ENCODE results near the gene IGSF3. TPM values are rescaled to one million over a fixed set of nuclear protein-coding genes. Genes with fewer than 3 reads are reported as not detected.

Gene IGSF3
- total RNA-seq, 6 experiments from 2014 or later = 0.42 to 4.9 (median 1.8) TPM

DNA sequence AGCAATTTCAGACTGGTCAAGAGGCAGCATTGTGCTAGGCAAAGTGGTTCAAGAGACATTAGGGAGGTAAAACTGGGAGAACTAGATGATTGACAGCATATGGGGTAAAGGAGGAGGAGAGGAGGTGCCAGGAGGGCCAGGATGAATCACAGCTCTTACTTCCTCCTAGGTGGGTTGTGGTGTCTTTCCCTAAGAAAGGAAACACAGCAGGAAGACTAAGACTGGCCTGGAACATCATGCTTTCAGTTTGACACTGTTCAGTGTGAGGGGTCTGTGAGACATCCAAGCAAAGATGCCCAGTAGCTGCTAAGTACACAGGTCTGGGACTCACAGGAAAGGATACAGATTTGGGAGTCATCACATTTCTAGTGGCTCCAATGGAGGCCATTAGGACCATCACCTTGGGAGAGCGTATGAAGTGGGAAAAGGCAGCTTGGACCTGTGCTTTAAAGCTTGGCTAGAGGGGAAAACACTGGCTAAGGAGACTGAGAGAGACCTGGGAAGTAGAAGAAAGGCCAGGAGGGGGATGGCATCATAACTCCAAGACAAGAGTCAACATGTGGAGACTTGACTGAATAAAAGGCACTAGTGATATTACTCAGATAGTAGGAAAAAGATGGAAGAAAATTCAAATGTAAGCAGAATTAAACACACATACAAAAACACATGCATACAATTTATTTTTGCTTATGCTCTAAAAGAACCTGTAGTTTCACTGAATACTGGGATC, 114.0 kb downstream of the IGSF3 start:
- no peak for TF ChIP-seq POLR2A (IDR thresholded peaks at IDR 0.05)
- TF ChIP-seq, protein P1, sequence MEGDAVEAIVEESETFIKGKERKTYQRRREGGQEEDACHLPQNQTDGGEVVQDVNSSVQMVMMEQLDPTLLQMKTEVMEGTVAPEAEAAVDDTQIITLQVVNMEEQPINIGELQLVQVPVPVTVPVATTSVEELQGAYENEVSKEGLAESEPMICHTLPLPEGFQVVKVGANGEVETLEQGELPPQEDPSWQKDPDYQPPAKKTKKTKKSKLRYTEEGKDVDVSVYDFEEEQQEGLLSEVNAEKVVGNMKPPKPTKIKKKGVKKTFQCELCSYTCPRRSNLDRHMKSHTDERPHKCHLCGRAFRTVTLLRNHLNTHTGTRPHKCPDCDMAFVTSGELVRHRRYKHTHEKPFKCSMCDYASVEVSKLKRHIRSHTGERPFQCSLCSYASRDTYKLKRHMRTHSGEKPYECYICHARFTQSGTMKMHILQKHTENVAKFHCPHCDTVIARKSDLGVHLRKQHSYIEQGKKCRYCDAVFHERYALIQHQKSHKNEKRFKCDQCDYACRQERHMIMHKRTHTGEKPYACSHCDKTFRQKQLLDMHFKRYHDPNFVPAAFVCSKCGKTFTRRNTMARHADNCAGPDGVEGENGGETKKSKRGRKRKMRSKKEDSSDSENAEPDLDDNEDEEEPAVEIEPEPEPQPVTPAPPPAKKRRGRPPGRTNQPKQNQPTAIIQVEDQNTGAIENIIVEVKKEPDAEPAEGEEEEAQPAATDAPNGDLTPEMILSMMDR (IDR thresholded peaks at IDR 0.05) = no peak
- WGBS (ENCODE audit: insufficient coverage, low coverage, low lambda C conversion rate, missing lambda C conversion rate) = 100% methylated on average over 1 of the region's 1 CpG
- Histone ChIP-seq H3K4me3 (no peak overlapping the region), H3K4me1 (no peaks in the 10 kb centered on the region), H3K27ac (no peak overlapping the region), H3K27me3 (no peaks in the 10 kb centered on the region), H3K36me3 (no peaks in the 10 kb centered on the region), H3K9me3 (no peaks in the 10 kb centered on the region)
- intact Hi-C loops (cut with DNase I) = no loop called here
- no peak for DNase-seq
- no peak for ATAC-seq

DNA sequence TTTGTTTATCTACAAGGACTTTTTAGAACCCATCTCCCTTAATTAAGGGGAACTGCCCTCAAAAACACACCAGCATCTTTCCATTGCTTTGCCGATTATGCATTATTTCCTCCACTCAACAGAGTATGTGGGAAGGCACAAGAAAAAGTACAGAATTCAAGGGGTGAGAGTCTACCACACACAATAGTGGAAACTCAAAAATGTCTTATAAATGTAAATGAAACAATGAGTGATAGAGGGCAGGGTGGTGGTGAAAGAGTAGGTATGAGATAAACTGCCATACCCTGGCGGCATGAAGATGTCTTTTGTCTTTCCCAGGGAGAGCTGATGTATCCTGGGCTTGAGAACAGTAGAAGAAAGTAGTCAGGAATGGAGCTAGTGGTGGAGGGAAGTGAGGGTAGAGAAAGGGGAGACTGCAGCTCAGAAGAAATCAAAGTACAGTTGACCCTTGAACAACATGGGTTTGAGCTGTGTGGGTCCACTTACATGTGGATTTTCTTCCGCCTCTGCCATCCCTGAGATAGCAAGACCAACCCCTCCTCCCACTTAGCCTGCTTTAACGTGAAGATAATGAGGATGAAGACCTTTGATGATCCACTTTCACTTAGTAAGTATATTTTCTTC, 121.1 kb downstream of the IGSF3 start:
- 82% methylated on average over 4 of the region's 4 CpGs for WGBS (ENCODE audit: insufficient coverage, low coverage, low lambda C conversion rate, missing lambda C conversion rate)
- H3K27ac ChIP-seq = no peak overlapping the region
- no peak overlapping the region for H3K4me3 ChIP-seq
- DNase-seq = no peak
- peaks cover 0 to 3% (median 0%) of the 10 kb centered on the region in 4 donors for H3K36me3 ChIP-seq
- intact Hi-C loops (cut with DNase I) = no loop called here
- H3K9me3 ChIP-seq = no peaks in the 10 kb centered on the region
- no peak for ATAC-seq
- no peaks in the 10 kb centered on the region for H3K27me3 ChIP-seq
- no peaks in the 10 kb centered on the region for H3K4me1 ChIP-seq
- no peak for TF ChIP-seq POLR2A (IDR thresholded peaks at IDR 0.05)

DNA sequence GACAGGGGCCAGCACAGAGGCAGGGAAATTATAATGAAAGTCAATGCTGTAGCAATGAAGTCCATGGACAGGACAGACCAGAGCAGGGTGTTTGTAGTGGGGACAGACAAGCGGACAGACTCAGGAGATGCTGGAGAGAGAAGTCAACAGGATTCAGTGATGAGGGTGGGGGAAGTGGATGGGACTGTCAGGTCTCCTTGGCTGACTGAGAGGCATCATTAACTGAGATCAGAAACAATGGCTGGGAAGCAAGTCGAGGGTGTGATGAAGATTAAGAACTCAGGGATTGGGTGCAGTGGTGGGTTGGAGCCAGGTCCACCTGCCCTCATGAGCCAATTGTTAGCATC, 122.2 kb downstream of the IGSF3 start:
- TF ChIP-seq, protein P1 (IDR thresholded peaks at IDR 0.05) = no peak
- TF ChIP-seq POLR2A (IDR thresholded peaks at IDR 0.05) = no peak
- H3K4me3 ChIP-seq = no peak overlapping the region
- peaks cover 0 to 3% (median 0%) of the 10 kb centered on the region in 4 donors for H3K36me3 ChIP-seq
- no peak overlapping the region for H3K27ac ChIP-seq
- H3K9me3 ChIP-seq = no peaks in the 10 kb centered on the region
- DNase-seq (no peak), ATAC-seq (no peak)
- intact Hi-C loops (cut with DNase I) = no loop called here
- no peaks in the 10 kb centered on the region for H3K4me1 ChIP-seq
- 94% methylated on average over 2 of the region's 2 CpGs for WGBS (ENCODE audit: insufficient coverage, low coverage, low lambda C conversion rate, missing lambda C conversion rate)
- no peaks in the 10 kb centered on the region for H3K27me3 ChIP-seq

DNA sequence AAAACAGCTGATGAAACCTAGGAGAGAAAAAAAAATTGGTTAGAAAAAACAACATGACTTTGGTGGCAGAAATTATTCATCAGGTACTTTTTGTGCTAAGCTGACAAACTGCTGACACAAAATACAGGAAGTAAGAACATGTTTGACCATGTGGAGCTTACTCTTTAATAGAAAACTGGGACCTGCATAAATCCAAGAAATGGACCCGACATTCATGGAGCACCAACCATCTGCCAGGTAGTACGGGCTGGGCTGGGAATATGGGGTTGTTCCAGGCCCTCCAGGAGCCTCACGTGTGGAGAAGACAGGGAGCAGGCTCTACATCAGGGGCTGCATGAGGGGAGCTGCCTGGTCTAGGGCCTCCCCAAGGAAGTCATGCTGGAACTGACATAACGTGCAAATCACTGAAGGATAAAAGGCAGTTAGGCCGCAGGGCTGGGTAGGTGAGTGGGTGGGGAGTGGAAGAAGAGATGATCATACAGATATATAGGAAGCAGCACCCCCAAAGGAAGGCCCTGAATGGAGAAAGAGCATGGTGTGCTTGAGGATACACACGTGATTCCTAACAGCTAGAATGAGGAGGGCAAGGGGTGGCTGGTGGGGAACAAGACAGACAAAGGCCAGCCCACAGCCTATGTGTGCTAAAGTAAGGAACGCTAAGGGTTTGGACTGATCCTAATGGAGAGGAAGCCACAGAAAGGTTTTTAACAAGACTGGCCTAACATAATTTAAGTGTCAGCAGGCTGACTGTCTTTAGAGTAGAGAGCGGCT, 122.8 kb downstream of the IGSF3 start:
- no peak for DNase-seq
- Histone ChIP-seq H3K4me3 (no peak overlapping the region), H3K36me3 (peaks cover 0 to 3% (median 0%) of the 10 kb centered on the region in 4 donors), H3K27me3 (no peaks in the 10 kb centered on the region), H3K9me3 (no peaks in the 10 kb centered on the region), H3K4me1 (no peaks in the 10 kb centered on the region), H3K27ac (no peak overlapping the region)
- 84% methylated on average over 5 of the region's 8 CpGs for WGBS (ENCODE audit: insufficient coverage, low coverage, low lambda C conversion rate, missing lambda C conversion rate)
- intact Hi-C loops (cut with DNase I) = no loop called here
- ATAC-seq = no peak
- TF ChIP-seq POLR2A (IDR thresholded peaks at IDR 0.05) = no peak
- TF ChIP-seq, protein P1 (IDR thresholded peaks at IDR 0.05) = no peak

DNA sequence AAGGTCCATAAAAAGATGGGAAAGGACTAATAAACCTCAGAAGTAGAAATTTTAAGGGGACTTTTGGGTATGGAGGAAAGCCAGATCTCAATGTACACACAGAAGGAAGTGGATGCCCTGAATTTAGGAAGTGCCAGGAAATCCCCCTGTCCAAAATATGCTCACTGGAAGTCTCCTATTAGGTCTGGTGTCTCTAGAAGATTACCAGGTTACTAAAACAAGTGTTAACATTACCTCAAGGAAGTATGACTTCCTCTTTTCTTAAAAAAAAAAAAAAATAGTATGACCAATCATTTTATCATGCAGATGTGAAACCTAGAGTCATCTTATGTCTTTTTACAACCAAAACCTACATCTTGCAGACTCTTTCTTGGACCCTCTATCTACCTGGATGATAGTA, 127.4 kb downstream of the IGSF3 start:
- Histone ChIP-seq H3K4me3 (no peak overlapping the region), H3K36me3 (peaks cover 0 to 3% (median 0%) of the 10 kb centered on the region in 4 donors)
- ATAC-seq = no peak

More for the DNA sequence above, 127.4 kb downstream of the IGSF3 start:
- no peak overlapping the region for H3K27ac ChIP-seq
- no peaks in the 10 kb centered on the region for H3K4me1 ChIP-seq
- no peaks in the 10 kb centered on the region for H3K9me3 ChIP-seq
- TF ChIP-seq, protein P1 (IDR thresholded peaks at IDR 0.05) = no peak
- no peak for TF ChIP-seq POLR2A (IDR thresholded peaks at IDR 0.05)
- intact Hi-C loops (cut with DNase I) = no loop called here
- DNase-seq = no peak
- H3K27me3 ChIP-seq = no peaks in the 10 kb centered on the region
